GM23248 (cell line): ENCODE results near the gene SLC45A3.

ENCODE experiments used
- EZH2 ChIP-seq: fragments of 200-600 bp; sonication (generic); IDR thresholded peaks from 2 replicates; pipeline ENCODE4 v1.6.1; 2018; ENCODE audit warnings: antibody characterized with exemption, mild to moderate bottlenecking; ENCODE audit not compliant: insufficient read depth, poor library complexity, severe bottlenecking
- EZH2phosphoT487 ChIP-seq: fragments of 200-600 bp; sonication (generic); IDR thresholded peaks from 2 replicates; pipeline ENCODE4 v1.6.1; 2018; ENCODE audit warnings: antibody characterized with exemption, moderate library complexity, mild to moderate bottlenecking, low read depth; ENCODE audit not compliant: insufficient read depth

DNA sequence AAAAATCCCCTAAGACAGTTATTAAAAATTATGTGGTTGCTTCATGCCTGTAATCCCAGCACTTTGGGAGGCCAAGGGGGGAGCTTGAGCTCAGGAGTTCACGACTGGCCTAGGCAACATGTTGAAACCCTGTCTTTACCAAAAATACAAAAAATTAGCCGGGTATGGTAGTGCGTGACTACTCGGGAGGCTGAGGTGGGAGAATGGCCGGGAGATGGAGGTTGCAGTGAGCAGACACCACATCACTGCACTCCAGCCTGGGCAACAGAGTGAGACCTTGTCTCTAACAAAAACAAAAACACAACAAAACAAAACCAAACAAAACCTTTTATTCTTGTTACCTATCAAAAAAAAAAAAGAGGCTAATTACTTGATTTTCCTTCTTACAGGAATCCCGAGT lies 50.6 kb downstream of the SLC45A3 start:
- TF ChIP-seq EZH2, result no peak
- TF ChIP-seq EZH2phosphoT487, result no peak
